DOHH2 (cell line): Measurements from ENCODE around the gene SAFB.

Experiments
- H3F3A ChIP-seq: fragments of 200-600 bp; sonication (generic), shearing (Covaris generic); 2 replicates; pipeline ENCODE4 v1.6.0; 2016; ENCODE audit warnings: antibody characterized with exemption, mild to moderate bottlenecking; ENCODE audit not compliant: control insufficient read depth, insufficient read depth
- H3K27ac ChIP-seq: fragments of 200-600 bp; sonication (generic); 2 replicates; pipeline ENCODE4 v1.5.1; 2014; ENCODE audit warnings: low read depth, mild to moderate bottlenecking, low read length, moderate library complexity
- H3K27me3 ChIP-seq: fragments of 200-600 bp; sonication (generic); 2 replicates; pipeline ENCODE4 v1.6.1; 2014; ENCODE audit warnings: mild to moderate bottlenecking, low read length, mixed read lengths; ENCODE audit not compliant: control insufficient read depth
- H3K36me3 ChIP-seq: fragments of 200-600 bp; sonication (generic); 2 replicates; pipeline ENCODE4 v1.6.1; 2014; ENCODE audit warnings: mild to moderate bottlenecking, low read length, moderate library complexity, mixed read lengths; ENCODE audit not compliant: control insufficient read depth
- H3K4me1 ChIP-seq: fragments of 200-600 bp; sonication (generic); 2 replicates; pipeline ENCODE4 v1.6.1; 2014; ENCODE audit warnings: mild to moderate bottlenecking, low read length, mixed read lengths; ENCODE audit not compliant: control insufficient read depth
- H3K4me2 ChIP-seq: fragments of 200-600 bp; sonication (generic); 2 replicates; pipeline ENCODE4 v1.6.0; 2014; ENCODE audit warnings: mild to moderate bottlenecking, low read length, moderate library complexity
- H3K4me3 ChIP-seq: fragments of 200-600 bp; sonication (generic); 2 replicates; pipeline ENCODE4 v1.5.1; 2014; ENCODE audit warnings: mild to moderate bottlenecking, low read length, mixed read lengths
- H3K79me2 ChIP-seq: fragments of 200-600 bp; sonication (generic); 2 replicates; pipeline ENCODE4 v1.6.1; 2014; ENCODE audit warnings: mild to moderate bottlenecking, low read length, mixed read lengths; ENCODE audit not compliant: control insufficient read depth
- H3K9me2 ChIP-seq: fragments of 200-600 bp; sonication (generic); replicated peaks from 2 replicates; pipeline ENCODE4 v1.6.1; 2014; ENCODE audit warnings: mild to moderate bottlenecking, low read length, mixed read lengths; ENCODE audit not compliant: control insufficient read depth
- H3K9me3 ChIP-seq: fragments of 200-600 bp; sonication (generic); 2 replicates; pipeline ENCODE4 v1.6.1; 2014; ENCODE audit warnings: antibody characterized with exemption, low read length, mixed read lengths; ENCODE audit not compliant: control insufficient read depth, insufficient read depth
- H4K20me1 ChIP-seq: fragments of 200-600 bp; sonication (generic); 2 replicates; pipeline ENCODE4 v1.6.0; 2014; ENCODE audit warnings: low read depth, mild to moderate bottlenecking, antibody characterized with exemption, low read length, moderate library complexity; ENCODE audit not compliant: control insufficient read depth, insufficient read depth
- EZH2phosphoT487 ChIP-seq: fragments of 200-600 bp; sonication (generic); IDR thresholded peaks from 2 replicates; pipeline ENCODE4 v1.6.1; 2017; ENCODE audit warnings: borderline replicate concordance, mild to moderate bottlenecking, antibody characterized with exemption, low read length, moderate library complexity, mixed read lengths
- TF ChIP-seq, protein P1 (sequence below): fragments of 200-600 bp; sonication (generic); IDR thresholded peaks from one replicate; pipeline ENCODE4 v1.5.1; 2014; ENCODE audit warnings: antibody characterized with exemption, mild to moderate bottlenecking, low read depth, low read length; ENCODE audit not compliant: poor library complexity, severe bottlenecking

SAFB gene

DNA sequence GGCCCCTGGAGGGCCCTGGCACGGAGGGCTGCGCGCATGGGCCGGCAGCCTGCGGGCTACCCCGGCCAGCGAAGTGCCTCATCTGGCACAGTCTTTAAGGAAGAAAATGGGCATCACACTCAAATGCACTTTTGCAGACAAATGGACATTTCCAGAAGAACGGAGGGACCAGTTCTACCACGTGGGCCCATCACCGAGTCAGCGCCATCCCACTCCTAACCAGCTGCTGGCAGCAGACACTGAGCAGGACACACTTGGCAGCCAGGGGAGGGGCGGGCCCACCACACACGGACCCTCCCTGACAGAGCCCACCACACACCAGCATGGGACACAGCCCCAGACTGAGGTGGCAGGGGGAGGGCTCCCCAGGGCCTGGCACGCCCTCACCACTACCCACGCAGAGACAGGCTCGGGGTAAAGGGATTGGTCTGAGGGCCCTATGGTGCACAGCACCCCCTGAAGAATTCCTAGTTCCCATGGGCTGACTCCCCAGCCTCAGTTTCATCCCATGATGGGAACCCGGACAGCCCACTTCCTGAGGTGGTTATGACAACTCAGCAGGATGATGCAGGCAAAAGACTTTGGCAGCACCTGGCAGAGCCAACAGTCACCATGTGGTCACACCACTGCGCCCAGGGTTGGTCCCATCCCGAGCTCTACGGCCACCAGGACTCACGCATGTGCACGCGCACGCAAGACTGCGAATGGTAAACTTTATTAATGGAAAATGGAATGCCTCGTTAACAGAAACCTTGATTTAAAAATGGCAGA is 36.4 kb upstream of the SAFB start:
- H3K79me2 ChIP-seq: no peaks in the 10 kb centered on the region
- peaks cover 54% of the 10 kb centered on the region for H3K36me3 ChIP-seq
- no peaks in the 10 kb centered on the region for H3K9me3 ChIP-seq
- no peaks in the 10 kb centered on the region for H3F3A ChIP-seq
- no peak for TF ChIP-seq EZH2phosphoT487
- TF ChIP-seq, protein P1, sequence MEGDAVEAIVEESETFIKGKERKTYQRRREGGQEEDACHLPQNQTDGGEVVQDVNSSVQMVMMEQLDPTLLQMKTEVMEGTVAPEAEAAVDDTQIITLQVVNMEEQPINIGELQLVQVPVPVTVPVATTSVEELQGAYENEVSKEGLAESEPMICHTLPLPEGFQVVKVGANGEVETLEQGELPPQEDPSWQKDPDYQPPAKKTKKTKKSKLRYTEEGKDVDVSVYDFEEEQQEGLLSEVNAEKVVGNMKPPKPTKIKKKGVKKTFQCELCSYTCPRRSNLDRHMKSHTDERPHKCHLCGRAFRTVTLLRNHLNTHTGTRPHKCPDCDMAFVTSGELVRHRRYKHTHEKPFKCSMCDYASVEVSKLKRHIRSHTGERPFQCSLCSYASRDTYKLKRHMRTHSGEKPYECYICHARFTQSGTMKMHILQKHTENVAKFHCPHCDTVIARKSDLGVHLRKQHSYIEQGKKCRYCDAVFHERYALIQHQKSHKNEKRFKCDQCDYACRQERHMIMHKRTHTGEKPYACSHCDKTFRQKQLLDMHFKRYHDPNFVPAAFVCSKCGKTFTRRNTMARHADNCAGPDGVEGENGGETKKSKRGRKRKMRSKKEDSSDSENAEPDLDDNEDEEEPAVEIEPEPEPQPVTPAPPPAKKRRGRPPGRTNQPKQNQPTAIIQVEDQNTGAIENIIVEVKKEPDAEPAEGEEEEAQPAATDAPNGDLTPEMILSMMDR: no peak
- H4K20me1 ChIP-seq: no peaks in the 10 kb centered on the region
- no peak overlapping the region for H3K4me2 ChIP-seq
- H3K4me1 ChIP-seq: no peaks in the 10 kb centered on the region
- no peak overlapping the region for H3K27ac ChIP-seq
- no peaks in the 10 kb centered on the region for H3K27me3 ChIP-seq
- no peaks in the 10 kb centered on the region for H3K9me2 ChIP-seq
- H3K4me3 ChIP-seq: no peak overlapping the region

DNA sequence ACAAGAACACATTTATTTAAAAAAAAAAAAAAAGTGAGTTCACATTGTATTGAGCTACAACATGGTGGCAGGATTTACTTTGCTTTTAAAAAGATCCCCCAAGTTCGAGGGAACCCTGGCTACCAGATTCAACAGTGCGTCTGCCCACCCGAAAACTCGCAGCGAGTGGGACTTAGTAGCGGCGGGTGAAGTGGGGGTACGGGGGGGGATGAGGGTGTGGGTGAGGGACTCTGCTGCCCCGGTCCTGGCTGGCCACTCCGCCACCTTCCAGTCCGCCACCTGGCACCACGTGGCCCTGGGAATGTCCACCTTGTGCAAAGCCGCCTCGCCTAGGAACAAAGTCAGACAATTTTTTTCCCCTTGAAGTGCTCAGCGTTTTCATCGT is 35.8 kb upstream of the SAFB start:
- no peaks in the 10 kb centered on the region for H3K27me3 ChIP-seq
- no peaks in the 10 kb centered on the region for H4K20me1 ChIP-seq
- no peaks in the 10 kb centered on the region for H3K4me1 ChIP-seq
- H3F3A ChIP-seq: no peaks in the 10 kb centered on the region
- no peaks in the 10 kb centered on the region for H3K79me2 ChIP-seq
- no peak for TF ChIP-seq EZH2phosphoT487
- TF ChIP-seq, protein P1: no peak
- no peak overlapping the region for H3K4me2 ChIP-seq
- peaks cover 60% of the 10 kb centered on the region for H3K36me3 ChIP-seq
- H3K27ac ChIP-seq: no peak overlapping the region
- H3K9me3 ChIP-seq: no peaks in the 10 kb centered on the region
- no peak overlapping the region for H3K4me3 ChIP-seq
- H3K9me2 ChIP-seq: no peaks in the 10 kb centered on the region

DNA sequence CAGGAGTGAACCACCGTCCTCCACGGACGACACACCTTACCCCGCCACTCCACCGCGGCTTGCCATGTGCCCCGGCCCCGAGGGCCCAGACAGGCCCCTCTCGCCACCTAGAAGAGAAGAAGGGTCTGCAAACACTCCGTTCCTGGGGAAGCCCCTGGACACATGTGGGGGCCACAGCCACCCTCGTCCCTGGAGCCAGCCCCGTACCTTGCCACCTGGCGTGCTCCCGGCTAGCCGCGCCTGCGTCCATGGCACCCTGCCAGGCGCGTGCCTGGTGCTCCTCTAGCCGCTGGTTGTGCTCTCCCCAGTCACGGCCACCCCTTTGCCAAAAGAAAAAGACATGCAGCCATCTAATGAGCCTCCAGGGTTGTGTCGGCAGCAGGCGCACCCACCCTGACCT is 35.2 kb upstream of the SAFB start:
- TF ChIP-seq, protein P1: no peak
- no peak for TF ChIP-seq EZH2phosphoT487
- Histone ChIP-seq H3K9me3 (no peaks in the 10 kb centered on the region), H3K4me2 (no peak overlapping the region), H3K9me2 (no peaks in the 10 kb centered on the region), H3K27ac (no peak overlapping the region), H3F3A (no peaks in the 10 kb centered on the region), H3K36me3 (peaks cover 66% of the 10 kb centered on the region), H4K20me1 (no peaks in the 10 kb centered on the region), H3K4me1 (no peaks in the 10 kb centered on the region), H3K27me3 (no peaks in the 10 kb centered on the region), H3K79me2 (no peaks in the 10 kb centered on the region), H3K4me3 (no peak overlapping the region)
